GM21529 (cell line): ENCODE results near the gene HTRA1.

ENCODE experiments used
- ATAC-seq: cut with Tn5 transposase; IDR thresholded peaks from one replicate; pipeline ENCODE4 v1.9.1; 2021; ENCODE audit not compliant: unreplicated experiment

Gene HTRA1

GRCh38 chr10:122471531-122472177 lies 10.3 kb downstream of the HTRA1 start:
- ATAC-seq, result no peak

DNA sequence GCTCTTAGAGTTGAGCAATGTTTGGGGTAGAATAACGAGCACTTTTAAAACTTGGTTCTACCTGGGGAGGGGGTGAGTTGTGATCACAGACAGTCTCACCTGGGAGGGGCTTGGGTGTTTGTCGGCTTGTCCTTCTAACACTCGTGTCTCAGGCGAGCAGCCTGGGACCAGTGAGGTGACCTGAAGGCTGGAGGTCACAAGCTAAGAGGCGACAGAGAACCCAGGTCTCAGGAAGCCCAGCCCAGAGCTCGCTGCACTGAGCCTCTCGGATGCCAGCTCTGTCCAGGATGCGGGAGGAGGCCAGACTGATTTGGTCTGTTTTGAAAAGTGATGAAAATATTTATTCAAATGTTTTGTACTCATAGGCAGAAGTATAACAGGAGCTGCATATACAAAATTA lies 11.8 kb downstream of the HTRA1 start:
- ATAC-seq, result no peak

- no peak for ATAC-seq
Measured at GRCh38 chr10:122474131-122474818, 12.9 kb downstream of the HTRA1 start.

- ATAC-seq, result no peak
Measured at GRCh38 chr10:122475100-122475499, 13.7 kb downstream of the HTRA1 start.

DNA sequence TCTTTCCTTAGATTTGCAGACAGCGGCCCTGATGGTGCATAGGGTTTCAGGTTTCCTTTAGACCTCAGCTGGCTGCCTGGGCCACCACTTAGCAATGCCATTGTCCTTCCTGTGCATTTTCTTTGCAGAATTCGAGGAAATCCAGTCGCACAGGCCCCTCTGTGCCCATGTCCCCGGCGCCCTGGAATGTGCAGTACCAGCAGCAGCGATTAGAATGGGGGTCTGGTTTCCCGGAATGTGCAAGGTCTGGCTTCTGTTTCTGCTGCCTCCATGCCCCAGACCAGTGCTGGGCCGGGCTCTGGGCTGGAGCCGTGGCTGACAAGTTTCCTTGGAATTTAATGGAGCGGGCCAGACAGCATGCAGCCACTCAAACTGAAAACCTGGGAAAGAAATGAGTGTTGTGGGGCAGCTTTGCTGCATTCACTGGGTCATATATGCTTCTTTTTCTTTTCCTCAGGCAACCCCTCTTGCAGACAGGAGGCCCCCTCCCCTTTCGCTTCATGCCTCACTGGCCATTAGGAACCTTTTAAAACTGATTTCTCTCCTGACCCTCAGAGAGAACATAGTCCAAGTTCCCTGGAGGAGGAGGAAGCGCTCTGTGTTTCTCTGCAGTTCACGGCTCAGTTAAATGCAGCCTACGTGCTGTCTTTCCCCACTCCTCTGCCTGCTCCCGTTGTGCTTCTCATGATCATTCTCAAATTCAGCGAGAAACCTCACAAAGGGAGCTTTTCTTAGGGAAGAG lies 14.4 kb downstream of the HTRA1 start:
- no peak for ATAC-seq

GRCh38 chr10:122476333-122476695 lies 15.0 kb downstream of the HTRA1 start:
- no peak for ATAC-seq

GRCh38 chr10:122477436-122477835 lies 16.1 kb downstream of the HTRA1 start:
- ATAC-seq, result no peak

- no peak for ATAC-seq
Measured at GRCh38 chr10:122478971-122479370, 17.6 kb downstream of the HTRA1 start.

DNA sequence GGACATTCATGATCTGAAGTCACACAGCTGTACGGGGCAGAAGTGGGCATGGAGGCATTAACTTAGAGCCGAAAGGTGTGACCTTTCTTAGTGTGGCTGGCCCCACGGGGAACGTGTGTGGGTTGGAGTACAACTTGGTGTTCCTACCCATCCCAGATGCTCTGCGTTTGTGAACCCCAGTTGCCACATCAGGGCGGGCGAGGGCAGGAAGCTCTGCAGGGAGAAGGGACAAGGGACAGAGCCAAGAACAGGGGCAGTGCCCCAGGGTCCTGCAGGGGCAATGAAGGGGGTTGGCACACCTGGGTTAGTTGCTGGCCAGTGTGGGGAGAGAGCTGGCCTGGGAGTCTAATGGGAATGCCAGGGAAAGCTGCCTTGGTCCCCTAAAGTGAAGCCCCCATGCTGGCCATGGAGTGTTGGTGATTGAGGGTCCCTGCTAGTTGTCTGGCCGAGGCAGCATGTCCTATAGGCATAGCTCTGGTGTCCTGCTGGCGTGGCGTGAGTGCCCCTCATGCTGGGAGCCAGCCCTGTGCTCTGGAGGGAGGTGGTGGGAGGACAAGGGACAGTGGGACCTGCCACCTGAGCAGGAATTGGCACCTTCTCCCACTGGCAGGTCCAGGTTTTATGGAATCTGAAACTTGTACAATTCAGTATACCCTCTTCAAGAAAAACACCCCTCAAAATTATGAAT lies 18.9 kb downstream of the HTRA1 start:
- ATAC-seq, result no peak

DNA sequence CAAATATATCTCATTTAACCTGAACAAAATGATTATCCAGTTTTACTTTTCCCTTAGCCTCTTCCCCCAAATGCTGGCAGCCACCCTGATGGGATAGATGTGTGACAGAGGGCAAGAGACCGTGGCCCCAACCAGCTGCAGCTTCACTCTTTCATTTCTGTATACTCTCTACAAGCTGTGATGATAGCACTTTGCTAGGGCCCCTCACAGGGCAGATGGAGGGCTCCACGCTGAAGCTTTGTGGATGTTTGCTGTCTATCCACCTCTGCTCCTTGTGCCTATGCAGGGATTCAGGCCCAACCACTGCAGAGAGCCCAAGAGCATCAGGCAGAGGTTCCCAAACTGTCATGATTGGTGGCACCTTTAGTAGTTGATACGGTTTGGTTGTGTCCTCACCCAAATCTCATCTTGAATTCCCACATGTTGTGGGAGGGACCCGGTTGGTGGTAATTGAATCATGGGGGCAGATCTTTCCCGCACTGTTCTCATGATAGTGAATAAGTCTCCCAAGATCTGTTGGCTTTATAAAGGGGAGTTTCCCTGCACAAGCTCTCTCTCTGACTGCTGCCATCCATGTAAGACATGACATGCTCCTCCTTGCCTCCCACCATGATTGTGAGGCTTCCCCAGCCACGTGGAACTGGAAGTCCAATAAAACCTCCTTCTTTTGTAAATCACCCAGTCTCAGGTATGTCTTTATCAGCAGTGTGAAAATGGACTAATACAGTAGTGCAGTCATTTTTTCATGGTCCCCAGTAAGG lies 20.1 kb downstream of the HTRA1 start:
- ATAC-seq, result no peak

DNA sequence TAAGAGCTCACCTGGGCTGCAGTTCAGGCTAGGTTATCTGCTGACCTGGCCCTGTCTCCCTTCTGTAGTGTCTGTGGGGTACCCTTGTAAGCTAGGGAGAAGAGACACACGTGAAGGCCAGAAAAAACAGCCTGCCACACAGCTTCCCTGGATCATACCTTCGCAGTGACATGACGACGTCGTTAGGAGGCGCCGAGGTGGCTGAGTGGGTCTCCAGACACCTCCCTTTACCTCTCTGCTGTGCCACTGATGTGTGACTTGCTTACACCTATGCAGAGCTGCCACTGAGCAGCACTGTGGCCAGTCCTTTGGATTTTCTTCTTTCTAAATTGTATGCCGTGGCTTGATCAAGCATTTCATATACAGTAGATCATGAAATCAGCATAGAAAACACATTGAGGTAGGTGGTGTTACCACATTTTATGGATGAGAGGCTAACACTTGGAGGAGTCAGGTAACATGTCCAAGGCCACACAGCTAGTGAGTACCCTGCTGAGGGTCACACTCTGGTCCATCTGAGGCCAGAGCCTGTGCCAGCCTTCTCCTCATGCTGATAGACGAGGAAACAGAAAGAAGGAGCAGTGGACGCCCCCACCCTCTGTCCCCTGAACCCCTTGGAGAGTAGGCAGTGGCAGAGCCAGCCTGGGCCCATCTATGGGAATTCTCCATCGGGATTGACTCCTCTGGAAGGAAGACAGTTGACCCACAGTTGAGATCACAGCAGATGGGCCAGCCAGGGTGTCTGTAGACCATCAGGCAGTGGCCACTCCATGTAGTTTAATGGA lies 23.1 kb downstream of the HTRA1 start:
- no peak for ATAC-seq

GRCh38 chr10:122485670-122486069 lies 24.3 kb downstream of the HTRA1 start:
- ATAC-seq, result no peak

- no peak for ATAC-seq
Measured at GRCh38 chr10:122486406-122487080, 25.2 kb downstream of the HTRA1 start.

DNA sequence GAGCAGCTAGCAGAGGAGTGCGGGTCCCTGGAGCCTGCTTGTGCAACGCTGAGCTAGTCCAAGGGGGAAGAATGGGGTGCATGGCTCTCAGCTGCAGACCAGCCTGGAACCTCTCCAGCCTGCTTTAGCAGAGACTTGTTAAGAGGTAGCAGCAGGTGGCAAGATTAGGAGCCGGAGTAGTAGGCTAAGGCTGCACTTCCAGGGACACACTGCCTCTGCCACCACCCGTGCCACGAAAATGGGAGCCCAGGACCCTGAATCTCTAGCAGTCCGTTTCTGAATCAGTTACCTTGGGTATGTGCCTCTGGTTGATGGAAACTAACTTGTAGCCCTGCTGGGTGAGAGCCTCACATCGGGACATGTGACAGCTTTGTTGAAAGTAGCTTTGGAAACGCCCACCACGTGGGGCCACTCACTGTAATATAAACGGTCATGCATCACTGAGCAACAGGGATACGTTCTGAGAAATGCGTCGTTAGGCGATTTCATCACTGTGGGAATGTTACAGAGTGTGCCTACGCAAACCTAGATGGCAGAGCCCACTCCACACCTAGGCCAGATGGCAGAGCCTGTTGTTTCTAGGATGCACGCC lies 25.9 kb downstream of the HTRA1 start:
- ATAC-seq, result no peak

DNA sequence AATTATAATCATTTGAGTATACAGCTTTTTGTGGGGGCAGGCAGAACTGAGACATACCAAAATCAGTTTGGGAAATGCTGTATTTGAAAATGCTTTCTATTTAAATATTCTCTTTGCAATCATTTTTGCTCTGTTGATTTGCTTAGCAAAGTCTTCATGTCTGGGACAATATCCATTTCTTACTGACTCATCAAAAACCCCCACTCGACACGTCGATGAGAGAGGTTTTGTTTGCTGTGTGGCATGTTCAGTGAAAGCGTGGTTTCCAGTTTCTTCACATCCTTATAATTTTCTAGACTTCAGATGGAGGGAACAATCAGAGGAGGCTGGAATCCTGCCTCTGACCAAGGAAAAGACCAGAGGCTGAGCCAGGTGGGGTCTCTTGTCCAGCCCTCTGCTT lies 28.9 kb downstream of the HTRA1 start:
- no peak for ATAC-seq

GRCh38 chr10:122490786-122491680 lies 29.7 kb downstream of the HTRA1 start:
- no peak for ATAC-seq

DNA sequence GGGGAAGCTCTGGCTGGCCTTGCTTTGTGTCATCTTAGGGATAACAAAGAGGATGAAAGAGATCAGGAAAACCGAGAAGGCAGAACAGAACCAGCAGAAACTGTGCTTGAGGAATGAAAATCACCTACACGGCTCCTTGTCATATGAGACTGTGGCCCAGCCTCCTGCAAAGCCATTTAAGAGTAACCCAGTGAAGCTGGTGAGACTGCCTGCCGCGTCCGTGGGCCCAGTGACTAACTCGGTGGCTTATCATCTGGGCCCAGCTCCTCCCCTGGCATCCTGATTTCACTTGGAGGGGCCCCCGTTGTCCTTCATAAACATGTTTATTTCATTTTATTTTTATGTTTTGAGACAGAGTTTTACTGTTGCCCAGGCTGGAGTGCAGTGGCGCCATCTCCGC lies 30.7 kb downstream of the HTRA1 start:
- ATAC-seq, result no peak

- ATAC-seq, result no peak
Measured at GRCh38 chr10:122492999-122493481, 31.7 kb downstream of the HTRA1 start.
